HT1080 (cell line): ENCODE data around the gene MAP1LC3C. TPM values are rescaled to one million over a fixed set of nuclear protein-coding genes. Genes with fewer than 3 reads are reported as not detected.
A peak's percentile ranks its signal among the peaks of the same experiment; 100 is the strongest.

Source experiments
- DNase-seq: peaks from one replicate; pipeline ENCODE4 v3.0.0-alpha.2; 2015; ENCODE audit warnings: low read depth
- polyA plus RNA-seq, 2 experiments: library from polyadenylated mRNA; depleted of rRNA; stranded (reverse); fragments of >200 nt; gene quantifications; 2 replicates each; pipeline ENCODE4 v1.2.3, GENCODE V29; 2015
- total RNA-seq: library from RNA; depleted of rRNA; stranded (reverse); fragments of >200 nt; shearing (Covaris generic); gene quantifications from 2 replicates; pipeline ENCODE4 v1.2.3, GENCODE V29; 2014; rRNA removed

Gene MAP1LC3C
- 0.10 TPM in 1 of 2 replicates, not detected in the other for total RNA-seq
- polyA plus RNA-seq (2015; cell fraction: cytosol; rRNA removed): not detected in 2 replicates
- not detected in 2 replicates for polyA plus RNA-seq (2015; cell fraction: nucleus; rRNA removed)

- DNase-seq: no peak
Measured at GRCh38 chr1:241999026-241999425, at the start of gene MAP1LC3C. Gene MAP1LC3C, minus strand, starts transcription at chr1:241999098. Its CDS starts 90 bp downstream, at chr1:241999008.

- no peak for DNase-seq
Measured at GRCh38 chr1:242043165-242043564, 44.3 kb upstream of the MAP1LC3C start.

GRCh38 chr1:242034392-242034791, 35.5 kb upstream of the MAP1LC3C start:
- DNase-seq: no peak

- no peak for DNase-seq
Measured at GRCh38 chr1:242033447-242033846, 34.5 kb upstream of the MAP1LC3C start.

- peak; percentile 70 for DNase-seq
Measured at GRCh38 chr1:242030071-242030470, 31.2 kb upstream of the MAP1LC3C start.

GRCh38 chr1:242025681-242026080, 26.8 kb upstream of the MAP1LC3C start:
- no peak for DNase-seq

GRCh38 chr1:242023805-242024204, 24.9 kb upstream of the MAP1LC3C start:
- DNase-seq: no peak

- DNase-seq: no peak
Measured at GRCh38 chr1:242019018-242019417, 20.1 kb upstream of the MAP1LC3C start.

- DNase-seq: peak; percentile 50
Measured at GRCh38 chr1:242017580-242018233, 18.8 kb upstream of the MAP1LC3C start.

- DNase-seq: no peak
Measured at GRCh38 chr1:242016479-242016878, 17.6 kb upstream of the MAP1LC3C start.

GRCh38 chr1:242011894-242012660, 13.2 kb upstream of the MAP1LC3C start:
- peak; percentile 80 for DNase-seq

- DNase-seq: no peak
Measured at GRCh38 chr1:242008826-242009495, 10.1 kb upstream of the MAP1LC3C start.

- no peak for DNase-seq
Measured at GRCh38 chr1:242006976-242007375, 8.1 kb upstream of the MAP1LC3C start.

- DNase-seq: peak; percentile 74
Measured at GRCh38 chr1:242005866-242006535, 7.1 kb upstream of the MAP1LC3C start.

- peak; percentile 31 for DNase-seq
Measured at GRCh38 chr1:242004751-242005495, 6.0 kb upstream of the MAP1LC3C start.

- no peak for DNase-seq
Measured at GRCh38 chr1:242002510-242002909, 3.6 kb upstream of the MAP1LC3C start.

GRCh38 chr1:242002072-242002471, 3.2 kb upstream of the MAP1LC3C start:
- no peak for DNase-seq

- DNase-seq: no peak
Measured at GRCh38 chr1:242000434-242000833, 1.5 kb upstream of the MAP1LC3C start.

GRCh38 chr1:241998412-241998921, 431 bp downstream of the MAP1LC3C start:
- DNase-seq: peak; percentile 86

- no peak for DNase-seq
Measured at GRCh38 chr1:241997401-241997998, 1.4 kb downstream of the MAP1LC3C start.
